Measurements from ENCODE around the gene FMN1.
A peak's percentile ranks its signal among the peaks of the same experiment; 100 is the strongest.

FMN1 gene

DNA sequence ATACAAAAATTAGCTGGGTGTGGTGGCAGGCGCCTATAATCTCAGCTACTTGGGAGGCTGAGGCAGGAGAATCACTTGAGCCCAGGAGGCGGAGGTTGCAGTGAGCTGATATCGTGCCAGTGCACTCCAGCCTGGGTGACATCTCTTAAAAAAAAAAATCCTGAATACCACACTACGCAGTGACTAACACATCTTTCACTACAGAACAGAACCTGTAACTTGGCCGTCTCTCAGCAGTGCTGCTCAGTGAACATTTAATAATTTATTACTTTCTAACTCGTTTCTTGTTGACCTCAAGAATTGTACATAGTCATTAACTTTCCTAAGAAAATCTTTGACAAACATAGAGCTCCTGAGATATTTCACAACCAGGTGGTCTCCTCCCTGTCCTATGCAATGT is 472.9 kb downstream of the FMN1 start:
- no peak for DNase-seq (ENCODE audit: low read depth)

- no peak for DNase-seq (ENCODE audit: low read depth)
Measured at GRCh38 chr15:32718821-32719716, 475.4 kb downstream of the FMN1 start.

GRCh38 chr15:32718227-32718820 is 476.2 kb downstream of the FMN1 start:
- DNase-seq (ENCODE audit: low read depth): no peak

- peak; percentile 51 for DNase-seq (ENCODE audit: low read depth)
Measured at GRCh38 chr15:32717426-32718226, 476.9 kb downstream of the FMN1 start, which contains the start of gene GREM1. TSS of gene GREM1 (plus strand) at chr15:32718004. CDS start at chr15:32730691, 12,687 bp downstream.

DNA sequence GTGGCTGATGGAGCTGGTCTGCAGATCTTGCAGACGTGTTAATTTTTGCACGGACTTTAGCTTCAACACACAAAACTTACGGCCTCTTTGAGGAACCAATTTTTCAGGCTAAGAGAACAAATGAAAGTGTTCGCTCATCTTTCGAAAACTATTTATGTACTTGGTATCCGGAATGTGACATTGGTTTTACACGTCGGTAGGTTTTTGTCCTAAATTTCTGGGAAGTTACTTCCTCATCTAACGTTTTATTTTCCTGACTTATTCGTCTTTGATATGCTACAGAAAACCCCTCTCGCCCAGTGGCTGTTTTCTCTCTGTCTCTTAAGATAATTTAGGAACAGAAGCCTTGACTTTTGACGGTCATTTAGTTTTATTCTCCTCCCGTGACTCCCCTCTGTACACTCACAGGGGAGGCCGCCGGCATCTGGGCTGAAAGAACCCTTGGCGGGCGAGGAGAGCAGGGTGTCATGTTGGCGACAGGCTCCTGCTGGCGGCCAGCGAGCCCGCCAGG is 477.5 kb downstream of the FMN1 start:
- no peak for DNase-seq (ENCODE audit: low read depth)

DNA sequence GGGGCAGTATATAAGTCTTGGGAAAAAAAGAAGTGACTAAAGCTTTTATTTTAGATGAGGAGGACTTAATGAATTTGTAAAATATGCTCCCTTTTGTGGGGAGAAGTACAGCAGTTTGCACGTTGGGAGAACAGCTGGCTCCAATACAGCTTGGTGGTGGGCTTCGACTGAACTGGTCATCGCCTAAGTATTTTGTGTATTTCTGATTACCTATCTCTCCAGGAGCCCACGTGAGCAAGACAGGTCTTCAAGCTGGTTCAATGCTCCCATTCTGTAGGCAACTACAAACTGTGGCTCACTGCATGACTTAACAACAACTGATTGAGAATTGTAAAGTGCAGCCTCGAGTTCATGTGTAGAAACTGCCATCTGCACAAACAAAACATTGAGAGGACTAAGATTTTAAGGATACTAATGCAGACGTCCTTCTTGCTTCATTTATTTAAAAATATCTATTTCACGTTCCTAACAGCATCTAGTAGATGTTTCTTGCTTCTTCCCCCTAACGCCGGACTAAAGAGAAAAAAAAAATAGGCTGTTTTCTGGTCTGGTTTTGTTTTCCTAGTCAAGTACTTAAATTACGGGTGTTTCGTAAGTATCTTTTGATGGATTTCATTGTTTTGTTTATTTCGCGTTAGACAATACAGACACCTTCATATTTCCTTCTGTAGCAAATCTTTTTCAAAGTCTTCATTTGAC is 478.1 kb downstream of the FMN1 start:
- DNase-seq (ENCODE audit: low read depth): no peak

Data from GM04504 (cell line).